Amygdala (tissue), 56 donors: ENCODE data around the gene JDP2.
"Not testable (repeated sequence)": the region's sequence is repeated elsewhere in the genome, so short reads cannot be mapped to it uniquely, and the experiment has no call there.

Source experiments
- DNase-seq, 56 donors: peaks; one replicate each; lab custom pipeline; 2025; lab: John Stamatoyannopoulos, UW

JDP2 gene, protein sequence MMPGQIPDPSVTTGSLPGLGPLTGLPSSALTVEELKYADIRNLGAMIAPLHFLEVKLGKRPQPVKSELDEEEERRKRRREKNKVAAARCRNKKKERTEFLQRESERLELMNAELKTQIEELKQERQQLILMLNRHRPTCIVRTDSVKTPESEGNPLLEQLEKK

DNA sequence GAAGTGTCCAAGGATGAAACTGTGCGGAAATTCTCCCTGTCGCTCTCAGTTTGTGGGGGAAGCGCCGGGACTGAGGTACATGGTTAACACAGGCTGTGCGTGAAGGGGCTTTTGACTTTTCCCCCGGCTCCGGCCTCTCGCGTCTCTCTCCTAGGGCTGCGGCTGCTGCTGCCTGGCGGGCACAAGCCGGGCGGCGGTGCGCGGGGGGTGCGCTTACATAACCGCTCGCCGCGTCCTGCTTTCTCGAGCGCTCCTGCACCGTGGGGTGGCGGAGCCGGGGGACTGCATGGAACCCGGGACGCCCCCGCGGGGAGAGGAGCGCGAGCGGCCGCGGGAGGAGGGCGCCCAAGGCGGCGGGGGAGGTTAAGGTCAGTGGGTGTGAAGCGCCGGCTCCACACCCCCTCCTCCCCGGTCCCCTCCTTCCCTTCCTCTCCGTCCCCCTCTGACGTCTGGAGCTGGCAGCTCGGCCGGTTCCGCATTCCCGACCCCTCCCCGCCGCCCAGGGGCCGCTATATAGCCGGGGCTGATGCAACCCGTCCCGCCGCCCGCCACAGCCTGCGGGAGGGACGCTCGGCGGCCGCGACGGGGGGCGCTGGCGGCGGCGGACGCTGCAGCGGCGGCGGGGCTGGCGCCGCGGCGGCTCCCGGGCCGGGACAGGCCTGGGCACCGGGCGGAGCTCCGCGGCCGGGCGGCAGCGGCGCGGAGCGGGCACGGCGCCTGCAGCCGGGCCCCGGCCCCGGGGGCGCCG is at the start of gene JDP2:
Gene JDP2, plus strand, starts transcription at position 541 of the 748 bp plus-strand sequence. CDS start 9,899 bp downstream, outside the sequence.
- peak in 53 of 56 donors; percentile 25 to 92 (median 77) for DNase-seq

GRCh38 chr14:75379246-75379929 is 48.4 kb upstream of the JDP2 start:
- no peak for DNase-seq

DNA sequence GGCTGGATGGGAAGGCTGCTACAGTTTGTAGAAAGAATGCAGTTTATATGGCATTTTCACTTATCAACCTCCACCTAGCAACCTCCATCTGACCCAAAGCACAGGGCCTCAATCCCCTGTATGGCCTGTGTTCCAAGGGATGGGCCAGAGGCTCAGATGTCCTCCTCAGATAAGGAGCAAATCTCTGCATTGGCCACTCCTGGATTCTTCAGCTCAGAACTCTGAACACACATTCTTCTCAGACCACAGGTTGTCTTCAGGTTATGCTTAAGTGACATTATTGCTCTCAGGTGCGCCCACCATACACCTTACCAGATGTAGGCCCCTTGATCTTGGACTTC is 47.9 kb upstream of the JDP2 start:
- no peak for DNase-seq

DNA sequence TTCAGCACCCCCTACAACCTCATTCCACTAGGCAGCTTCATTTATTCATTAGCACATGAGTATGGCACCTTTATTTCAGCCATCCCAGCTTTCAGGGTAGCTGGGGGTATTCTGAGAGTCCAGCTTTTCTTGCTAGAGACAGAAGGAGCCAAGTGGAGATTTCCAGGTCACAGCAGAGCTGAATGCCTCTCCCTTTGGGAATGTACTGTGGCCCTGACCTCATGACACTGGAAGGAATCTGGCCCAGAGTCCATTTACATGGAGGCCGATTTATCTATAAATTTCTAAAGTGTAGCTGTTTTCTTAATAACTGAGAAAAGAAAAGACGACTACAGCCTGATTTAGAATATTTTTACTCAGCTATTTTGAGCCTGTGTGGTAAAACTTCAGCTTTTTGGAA is 47.2 kb upstream of the JDP2 start:
- DNase-seq: no peak

DNA sequence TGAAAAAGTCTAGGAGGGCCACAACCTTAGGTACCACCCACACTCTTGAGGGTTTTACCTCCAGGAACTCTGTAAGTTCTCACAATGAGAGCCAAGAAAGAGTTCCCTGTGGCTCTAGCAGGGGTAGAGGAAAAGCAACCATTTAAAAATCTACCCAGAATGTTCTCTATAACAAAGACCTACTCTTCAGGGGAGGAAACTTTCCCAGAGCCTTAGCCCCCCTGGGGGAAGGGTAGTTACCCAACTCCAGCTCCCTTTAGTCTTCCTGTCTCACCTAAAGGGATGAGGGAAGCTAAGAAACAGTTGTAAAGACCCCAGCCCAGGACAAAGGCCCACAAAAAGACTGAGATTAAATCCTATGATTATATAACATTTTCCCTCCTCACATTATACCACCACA is 46.2 kb upstream of the JDP2 start:
- DNase-seq: no peak

GRCh38 chr14:75383219-75383618 is 44.6 kb upstream of the JDP2 start:
- DNase-seq: not testable (repeated sequence)

DNA sequence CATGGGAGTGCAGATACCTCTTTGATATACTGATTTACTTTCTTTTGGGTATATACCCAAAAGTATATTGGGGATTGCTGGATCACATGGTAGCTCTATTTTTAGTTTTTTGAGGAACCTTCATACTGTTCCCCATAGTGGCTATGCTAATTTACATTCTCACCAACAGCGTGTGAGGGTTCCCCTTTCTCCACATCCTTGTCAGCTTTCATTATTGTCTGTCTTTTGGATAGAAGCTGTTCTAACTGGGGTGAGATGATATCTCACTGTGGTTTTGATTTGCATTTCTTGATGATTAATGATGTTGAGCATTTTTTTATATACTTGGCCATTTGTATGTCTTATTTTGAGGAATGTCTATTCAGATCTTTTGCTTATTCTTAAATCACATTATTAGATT is 44.1 kb upstream of the JDP2 start:
- DNase-seq: peak in 1 of 56 donors; percentile 10

DNA sequence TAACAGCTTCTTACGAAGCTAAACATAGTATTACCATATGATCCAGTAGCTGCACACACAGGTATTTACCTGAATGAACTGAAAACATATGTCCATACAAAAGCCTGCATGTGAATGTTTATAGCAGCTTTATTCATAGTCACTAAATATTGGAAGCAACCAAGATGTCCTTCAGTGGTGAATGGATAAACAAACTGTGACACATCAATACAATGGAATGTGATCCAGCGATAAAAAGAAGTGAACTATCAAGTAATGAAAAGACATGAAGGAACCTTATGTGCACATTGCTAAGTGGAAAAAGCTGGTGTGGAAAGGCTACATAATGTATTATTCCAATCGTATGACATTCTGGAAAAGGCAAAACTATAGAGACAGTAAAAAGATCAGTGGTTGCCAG is 38.1 kb upstream of the JDP2 start:
- no peak for DNase-seq

DNA sequence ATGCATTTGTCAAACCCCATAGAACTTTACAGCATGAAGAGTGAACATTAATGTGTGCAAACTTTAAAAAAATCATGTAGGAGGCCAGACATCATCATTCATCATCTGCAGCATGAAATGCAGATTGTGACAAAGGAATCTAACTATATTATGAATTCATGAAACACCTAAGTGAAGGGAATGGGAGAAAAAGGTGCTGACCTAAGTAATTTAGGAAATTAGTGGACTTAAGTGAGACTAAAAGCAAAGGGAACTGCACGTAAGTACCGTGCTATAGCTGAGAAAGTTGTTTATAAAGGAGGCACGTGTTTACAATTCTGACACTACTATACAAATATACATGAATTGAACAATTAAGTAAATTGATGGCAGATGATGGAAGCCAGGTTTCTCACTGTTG is 37.6 kb upstream of the JDP2 start:
- no peak for DNase-seq

GRCh38 chr14:75391953-75392352 is 35.9 kb upstream of the JDP2 start:
- no peak for DNase-seq

GRCh38 chr14:75392686-75393641 is 34.9 kb upstream of the JDP2 start:
- DNase-seq: no peak

DNA sequence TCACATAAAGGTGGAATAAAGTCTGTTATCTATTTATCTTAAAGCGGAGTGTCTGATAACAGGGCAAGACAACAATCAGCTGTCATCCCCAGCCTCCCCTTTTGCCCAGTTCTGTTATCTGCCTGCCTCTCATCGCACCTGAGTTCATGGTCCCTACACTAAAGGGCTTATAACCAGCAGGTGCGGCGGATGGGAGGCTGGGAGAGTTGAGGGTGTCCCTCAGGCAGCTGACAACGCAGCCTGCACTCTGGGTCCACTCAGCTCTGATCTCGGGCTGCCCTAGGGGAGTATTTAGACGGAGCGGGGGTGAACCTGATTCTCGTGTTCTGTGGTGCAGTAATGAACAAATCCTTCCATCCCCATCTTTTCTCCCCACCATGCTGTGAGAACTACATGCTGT is 34.0 kb upstream of the JDP2 start:
- DNase-seq: no peak

GRCh38 chr14:75395862-75396261 is 32.0 kb upstream of the JDP2 start:
- no peak for DNase-seq

- no peak for DNase-seq
These were observed 28.5 kb upstream of the JDP2 start for GRCh38 chr14:75399321-75399720.

DNA sequence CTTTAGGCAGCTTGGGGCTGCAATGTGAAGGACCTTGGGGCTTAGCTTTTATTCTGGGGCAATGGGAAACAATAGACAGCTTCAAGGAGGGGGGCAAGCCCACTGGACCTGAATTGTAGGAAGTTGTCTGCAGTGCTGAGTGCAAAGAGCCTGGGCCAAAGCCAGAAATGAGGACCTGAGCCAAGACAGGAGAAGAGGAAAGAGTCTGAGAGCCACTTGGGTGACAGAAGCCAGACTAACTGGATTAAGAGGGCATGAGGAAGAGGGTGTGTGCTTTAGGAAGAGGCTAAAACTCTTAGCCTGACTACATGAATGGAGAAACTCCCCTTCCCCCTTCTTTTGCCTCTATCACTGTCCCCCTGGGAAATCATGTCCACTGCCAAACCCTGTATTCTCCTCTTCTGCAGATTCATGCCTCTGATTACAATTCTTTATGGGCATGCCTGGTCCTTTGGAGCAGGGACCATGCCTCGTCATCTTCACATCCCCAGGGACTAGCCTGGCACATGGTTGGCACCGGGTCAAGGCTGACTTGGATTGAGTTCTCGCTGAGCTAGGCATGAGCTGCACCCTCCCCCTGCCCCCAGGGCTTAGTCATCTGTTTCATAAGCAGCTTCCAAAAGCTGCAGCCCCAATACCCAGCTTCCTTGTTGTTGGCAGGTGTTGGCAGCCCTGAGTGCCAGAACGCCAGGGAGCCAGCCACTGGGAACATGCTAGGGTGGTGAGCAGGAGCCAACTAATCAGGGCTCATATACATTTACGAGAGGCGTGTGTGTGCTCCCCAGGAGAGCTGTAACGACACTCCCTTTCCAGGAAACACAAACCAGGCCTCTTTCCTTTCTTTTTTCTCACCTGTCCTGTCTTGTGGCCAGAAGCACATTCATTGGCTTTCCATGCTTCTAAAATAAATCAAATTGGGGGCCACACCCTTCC is 27.7 kb upstream of the JDP2 start:
- DNase-seq: peak in 53 of 56 donors; percentile 8 to 91 (median 65)

GRCh38 chr14:75401361-75401760 is 26.5 kb upstream of the JDP2 start:
- peak in 3 of 56 donors; percentile 6 to 18 (median 8) for DNase-seq

- DNase-seq: no peak
These were observed 24.9 kb upstream of the JDP2 start for GRCh38 chr14:75402867-75403413.

GRCh38 chr14:75404847-75405246 is 23.0 kb upstream of the JDP2 start:
- DNase-seq: no peak

DNA sequence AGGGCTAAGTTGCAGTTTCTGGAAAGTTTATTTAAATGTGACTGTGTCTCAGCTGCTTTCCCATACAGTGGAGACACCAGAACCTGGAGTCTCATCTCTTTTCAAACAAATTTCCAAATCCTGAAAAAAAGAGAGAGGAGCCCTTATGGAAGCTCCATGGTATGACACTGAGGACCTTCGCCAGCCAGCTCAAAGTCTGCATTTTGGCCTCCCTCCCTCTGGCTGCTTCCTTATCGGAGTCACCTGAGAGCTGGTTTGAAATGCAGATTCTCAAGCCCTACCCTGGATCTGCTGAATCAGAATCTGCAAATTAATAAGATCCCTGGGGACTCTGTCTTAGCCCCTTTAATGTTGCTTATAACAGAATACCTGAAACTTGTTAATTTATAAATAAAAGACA is 21.7 kb upstream of the JDP2 start:
- no peak for DNase-seq
